ENCODE data around the gene SPATA24.

- no peak for TF ChIP-seq CTCF (IDR thresholded peaks at IDR 0.05; ENCODE audit: insufficient read depth, low read length, poor library complexity, severe bottlenecking)
- TF ChIP-seq EZH2phosphoT487 (conservative IDR thresholded peaks at IDR 0.05; ENCODE audit: low read length), result no peak
These were observed 487 bp downstream of the SPATA24 start for GRCh38 chr5:139403418-139403786.
